Measurements from ENCODE around the gene BPIFB1.

GRCh38 chr20:33287884-33288283, 4.9 kb downstream of the BPIFB1 start:
- TF ChIP-seq EZH2 (IDR thresholded peaks at IDR 0.05; ENCODE audit: borderline replicate concordance, low read length) = no peak
- TF ChIP-seq CTCF (IDR thresholded peaks at IDR 0.05; ENCODE audit: low read length) = no peak
